GM12875 (cell line): ENCODE results near the gene ABHD12.

ENCODE experiments used
- H3K4me3 ChIP-seq: one replicate; pipeline ENCODE4 v1.5.1; 2011; ENCODE audit warnings: low read depth, low read length, control low read depth
- TF ChIP-seq, protein P1 (sequence below): IDR thresholded peaks from 2 replicates; pipeline ENCODE4 v1.5.1; 2011; ENCODE audit warnings: low read depth, mild to moderate bottlenecking, control low read depth, inconsistent platforms, low read length, moderate library complexity, borderline replicate concordance; ENCODE audit not compliant: insufficient read depth

Gene ABHD12

GRCh38 chr20:25254986-25255680 is 135.5 kb downstream of the ABHD12 start:
- no peak overlapping the region for H3K4me3 ChIP-seq
- TF ChIP-seq, protein P1, sequence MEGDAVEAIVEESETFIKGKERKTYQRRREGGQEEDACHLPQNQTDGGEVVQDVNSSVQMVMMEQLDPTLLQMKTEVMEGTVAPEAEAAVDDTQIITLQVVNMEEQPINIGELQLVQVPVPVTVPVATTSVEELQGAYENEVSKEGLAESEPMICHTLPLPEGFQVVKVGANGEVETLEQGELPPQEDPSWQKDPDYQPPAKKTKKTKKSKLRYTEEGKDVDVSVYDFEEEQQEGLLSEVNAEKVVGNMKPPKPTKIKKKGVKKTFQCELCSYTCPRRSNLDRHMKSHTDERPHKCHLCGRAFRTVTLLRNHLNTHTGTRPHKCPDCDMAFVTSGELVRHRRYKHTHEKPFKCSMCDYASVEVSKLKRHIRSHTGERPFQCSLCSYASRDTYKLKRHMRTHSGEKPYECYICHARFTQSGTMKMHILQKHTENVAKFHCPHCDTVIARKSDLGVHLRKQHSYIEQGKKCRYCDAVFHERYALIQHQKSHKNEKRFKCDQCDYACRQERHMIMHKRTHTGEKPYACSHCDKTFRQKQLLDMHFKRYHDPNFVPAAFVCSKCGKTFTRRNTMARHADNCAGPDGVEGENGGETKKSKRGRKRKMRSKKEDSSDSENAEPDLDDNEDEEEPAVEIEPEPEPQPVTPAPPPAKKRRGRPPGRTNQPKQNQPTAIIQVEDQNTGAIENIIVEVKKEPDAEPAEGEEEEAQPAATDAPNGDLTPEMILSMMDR = no peak

DNA sequence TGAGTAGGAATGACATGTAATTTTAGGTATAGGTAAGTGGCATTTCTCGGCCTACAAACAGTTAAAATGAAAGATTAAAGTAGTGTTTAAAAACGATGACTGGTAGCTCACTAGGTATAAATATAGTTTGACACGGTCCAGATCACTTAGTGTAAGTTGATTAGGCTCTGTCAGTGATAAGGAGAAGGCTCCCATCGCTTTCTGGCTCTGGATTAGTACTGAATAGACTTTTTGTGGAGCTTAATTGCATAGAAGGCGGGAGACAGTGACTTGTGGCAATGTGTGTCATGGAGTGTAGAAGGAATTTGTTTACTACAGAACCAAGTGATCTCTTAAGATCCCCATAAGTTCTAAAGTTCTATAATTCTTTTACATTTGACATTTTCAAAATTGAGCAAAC is 136.1 kb downstream of the ABHD12 start:
- TF ChIP-seq, protein P1 = no peak
- no peak overlapping the region for H3K4me3 ChIP-seq

- TF ChIP-seq, protein P1 = no peak
- no peak overlapping the region for H3K4me3 ChIP-seq
These were observed 136.9 kb downstream of the ABHD12 start for GRCh38 chr20:25253606-25254275.

DNA sequence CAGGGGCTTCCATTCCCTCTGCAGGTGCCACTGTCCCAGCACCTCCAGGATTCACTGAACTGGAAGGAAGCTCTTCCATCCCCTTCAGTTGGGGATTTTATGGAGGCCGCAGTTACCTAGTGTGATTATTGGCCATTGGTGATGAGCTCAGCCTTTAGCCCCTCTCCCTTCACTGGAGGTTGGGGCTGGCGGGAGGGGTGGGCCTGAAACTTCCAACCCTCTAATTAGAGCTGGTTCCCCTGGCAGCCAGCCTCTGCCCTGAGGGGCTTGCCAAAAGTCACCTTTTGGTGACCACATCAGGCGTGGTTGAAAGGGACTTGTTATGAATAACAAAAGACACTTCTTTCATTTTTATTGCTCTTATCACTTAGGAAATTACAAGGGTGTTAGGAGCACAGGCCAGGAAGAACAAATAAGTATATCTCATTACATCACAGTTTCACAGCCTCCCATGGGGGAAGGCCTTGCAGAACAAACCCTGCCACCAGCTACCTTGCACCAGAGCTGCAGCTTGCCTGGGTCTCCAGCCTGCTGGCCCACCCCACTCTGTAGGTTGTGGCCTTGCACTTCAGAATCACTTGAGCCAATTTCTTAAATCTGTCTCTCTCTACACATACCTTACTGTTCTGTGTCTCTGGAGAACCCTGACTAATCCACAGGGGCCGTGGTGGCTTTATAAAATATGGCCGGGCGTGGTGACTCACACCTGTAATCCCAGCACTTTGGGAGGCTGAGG is 137.8 kb downstream of the ABHD12 start:
- TF ChIP-seq, protein P1 = no peak
- no peak overlapping the region for H3K4me3 ChIP-seq

- no peak overlapping the region for H3K4me3 ChIP-seq
- TF ChIP-seq, protein P1 = no peak
These were observed 138.4 kb downstream of the ABHD12 start for GRCh38 chr20:25252230-25252651.

GRCh38 chr20:25251558-25251957 is 139.1 kb downstream of the ABHD12 start:
- TF ChIP-seq, protein P1 = no peak
- no peak overlapping the region for H3K4me3 ChIP-seq
